Keratinocyte (primary cell): ENCODE data around the gene TLN1. TPM values are rescaled to one million over a fixed set of nuclear protein-coding genes. Genes with fewer than 3 reads are reported as not detected.

Experiments used
- DNase-seq: peaks from one replicate; pipeline ENCODE4 v3.0.0-alpha.2; 2011; ENCODE audit warnings: low read depth, missing footprints, low spot score
- FAIRE-seq: peaks from 2 replicates; lab custom pipeline; 2011; peaks lifted over from hg19 to GRCh38; lab: Jason Lieb, UNC
- H2AFZ ChIP-seq: 2 replicates; pipeline ENCODE4 v1.6.0; 2012; ENCODE audit warnings: low read length, control low read depth, inconsistent platforms; ENCODE audit not compliant: control insufficient read depth
- H3K27ac ChIP-seq: 2 replicates; pipeline ENCODE4 v1.5.1; 2011; ENCODE audit warnings: low read length; ENCODE audit not compliant: control insufficient read depth, insufficient read depth
- H3K27me3 ChIP-seq: 3 replicates; pipeline ENCODE4 v1.6.0; 2011; ENCODE audit warnings: low read length; ENCODE audit not compliant: control insufficient read depth, insufficient read depth; ENCODE audit errors: extremely low read depth
- H3K36me3 ChIP-seq, 2 experiments: 2 replicates in 1 of 2; 3 replicates in 1 of 2; pipeline ENCODE4 v1.5.1; 2011; ENCODE audit warnings: low read length in 2 of 2, mild to moderate bottlenecking in 1 of 2; ENCODE audit not compliant: control insufficient read depth in 2 of 2, insufficient read depth in 2 of 2; ENCODE audit errors: extremely low read depth in 1 of 2
- H3K4me1 ChIP-seq: 3 replicates; pipeline ENCODE4 v1.5.1; 2011; ENCODE audit warnings: low read length; ENCODE audit not compliant: control insufficient read depth, insufficient read depth; ENCODE audit errors: extremely low read depth
- H3K4me2 ChIP-seq: 3 replicates; pipeline ENCODE4 v1.6.0; 2011; ENCODE audit warnings: low read depth, low read length; ENCODE audit not compliant: control insufficient read depth, insufficient read depth; ENCODE audit errors: extremely low read depth
- H3K4me3 ChIP-seq, 3 experiments: fragments of 200-600 bp in 1 of 3; sonication (generic) in 1 of 3; 2 replicates in 2 of 3; 3 replicates in 1 of 3; pipeline ENCODE4 v1.5.1; 2011 to 2016; ENCODE audit warnings: low read length in 3 of 3, mild to moderate bottlenecking in 3 of 3, control low read depth in 2 of 3, inconsistent platforms in 1 of 3, low read depth in 1 of 3, mixed read lengths in 1 of 3, mixed run types in 1 of 3, moderate library complexity in 1 of 3; ENCODE audit not compliant: control insufficient read depth in 2 of 3, insufficient read depth in 2 of 3; ENCODE audit errors: extremely low read depth in 1 of 3
- H3K79me2 ChIP-seq: 2 replicates; pipeline ENCODE4 v1.6.0; 2012; ENCODE audit warnings: low read length; ENCODE audit not compliant: control insufficient read depth, insufficient read depth
- H3K9ac ChIP-seq: 3 replicates; pipeline ENCODE4 v1.6.0; 2011; ENCODE audit warnings: low read length; ENCODE audit not compliant: control insufficient read depth, insufficient read depth; ENCODE audit errors: extremely low read depth
- H3K9me1 ChIP-seq: 3 replicates; pipeline ENCODE4 v1.6.0; 2011; ENCODE audit warnings: low read length; ENCODE audit not compliant: control insufficient read depth, insufficient read depth; ENCODE audit errors: extremely low read depth
- H3K9me3 ChIP-seq: 2 replicates; pipeline ENCODE4 v1.5.1; 2012; ENCODE audit warnings: low read depth, low read length; ENCODE audit not compliant: control insufficient read depth
- H4K20me1 ChIP-seq: 3 replicates; pipeline ENCODE4 v1.6.0; 2011; ENCODE audit warnings: low read length; ENCODE audit not compliant: control insufficient read depth, insufficient read depth; ENCODE audit errors: extremely low read depth
- CTCF ChIP-seq, 3 experiments: IDR thresholded peaks in 1 of 3; conservative IDR thresholded peaks in 1 of 3; optimal IDR thresholded peaks in 1 of 3; 2 replicates in 2 of 3; 3 replicates in 1 of 3; pipeline versions ENCODE3 to v1.5.1; 2011; ENCODE audit warnings: low read length in 3 of 3, mild to moderate bottlenecking in 3 of 3, moderate library complexity in 2 of 3, control low read depth in 1 of 3, inconsistent platforms in 1 of 3; ENCODE audit not compliant: insufficient read depth in 2 of 3; ENCODE audit errors: extremely low read depth in 1 of 3
- EZH2 ChIP-seq: IDR thresholded peaks from one replicate; pipeline ENCODE4 v1.6.1; 2012; ENCODE audit warnings: inconsistent platforms, mild to moderate bottlenecking, low read length, moderate library complexity
- dilution Hi-C: fragments of 300-500 bp; cut with MboI; formaldehyde crosslinking; loops from one replicate; pipeline ENCODE4 v1.7.0; 2020; ENCODE audit warnings: low sequenced_read_pairs; ENCODE audit not compliant: extremely low pct_ligation_motif_present
- polyA plus RNA-seq, 5 experiments: library from polyadenylated mRNA; depleted of rRNA in 3 of 5; stranded (reverse) in 3 of 5; stranded (forward) in 1 of 5; unstranded in 1 of 5; fragments of >200 nt; gene quantifications; 1 replicate in 1 of 5; 2 replicates in 3 of 5; 3 replicates in 1 of 5; pipeline versions ENCODE4 v1.2.1 to v1.2.3, GENCODE V29; 2011 to 2012; ENCODE audit warnings: missing spikeins in 2 of 5, low read depth in 1 of 5, low replicate concordance in 1 of 5

Gene TLN1
- polyA plus RNA-seq, 1 donor (not counting 4 experiments of a cell fraction or from before 2014, with no cell fraction given) = 53.0 TPM

- dilution Hi-C loops = no loop called here
- no peak for FAIRE-seq
Measured at GRCh38 chr9:35743880-35744518, 12.0 kb upstream of the TLN1 start.

GRCh38 chr9:35743452-35743851, 11.5 kb upstream of the TLN1 start:
- Histone ChIP-seq H4K20me1 (peaks cover 5% of the 10 kb centered on the region), H3K79me2 (peaks cover 34% of the 10 kb centered on the region)

More at GRCh38 chr9:35743880-35744518, 12.0 kb upstream of the TLN1 start:
- no peaks in the 10 kb centered on the region for H3K9me3 ChIP-seq
- TF ChIP-seq CTCF (optimal IDR thresholded peaks at IDR 0.05 in 1 of 3, IDR thresholded peaks at IDR 0.05 in 1 of 3, conservative IDR thresholded peaks at IDR 0.05 in 1 of 3; ENCODE audit: extremely low read depth in 1 of 3, insufficient read depth in 2 of 3, low read length in 3 of 3) (no peak), EZH2 (no peak)
- H3K27me3 ChIP-seq = no peaks in the 10 kb centered on the region
- H3K27ac ChIP-seq = no peak overlapping the region
- peaks cover 3% of the 10 kb centered on the region for H3K9me1 ChIP-seq
- H3K9ac ChIP-seq = no peak overlapping the region
- DNase-seq = no peak
- H2AFZ ChIP-seq = no peak overlapping the region
- peaks cover 24 to 39% of the 10 kb centered on the region in 2 experiments for H3K36me3 ChIP-seq
- H3K79me2 ChIP-seq = peaks cover 38% of the 10 kb centered on the region
- no peak overlapping the region for H3K4me2 ChIP-seq
- peaks cover 17% of the 10 kb centered on the region for H3K4me1 ChIP-seq
- no peak overlapping the region for H3K4me3 ChIP-seq
- peaks cover 5% of the 10 kb centered on the region for H4K20me1 ChIP-seq

More at GRCh38 chr9:35743452-35743851, 11.5 kb upstream of the TLN1 start:
- Histone ChIP-seq H3K36me3 (peaks cover 29 to 44% of the 10 kb centered on the region in 2 experiments), H3K9ac (no peak overlapping the region), H3K4me2 (no peak overlapping the region), H3K9me3 (no peaks in the 10 kb centered on the region), H2AFZ (no peak overlapping the region), H3K4me3 (no peak overlapping the region), H3K9me1 (peaks cover 3% of the 10 kb centered on the region), H3K27ac (no peak overlapping the region), H3K27me3 (no peaks in the 10 kb centered on the region), H3K4me1 (peaks cover 17% of the 10 kb centered on the region)
- dilution Hi-C loops = no loop called here
- no peak for DNase-seq
- no peak for TF ChIP-seq CTCF (optimal IDR thresholded peaks at IDR 0.05 in 1 of 3, IDR thresholded peaks at IDR 0.05 in 1 of 3, conservative IDR thresholded peaks at IDR 0.05 in 1 of 3; ENCODE audit: extremely low read depth in 1 of 3, insufficient read depth in 2 of 3, low read length in 3 of 3)
- no peak for FAIRE-seq
